Measurements from ENCODE around the gene FGD6.

DNA sequence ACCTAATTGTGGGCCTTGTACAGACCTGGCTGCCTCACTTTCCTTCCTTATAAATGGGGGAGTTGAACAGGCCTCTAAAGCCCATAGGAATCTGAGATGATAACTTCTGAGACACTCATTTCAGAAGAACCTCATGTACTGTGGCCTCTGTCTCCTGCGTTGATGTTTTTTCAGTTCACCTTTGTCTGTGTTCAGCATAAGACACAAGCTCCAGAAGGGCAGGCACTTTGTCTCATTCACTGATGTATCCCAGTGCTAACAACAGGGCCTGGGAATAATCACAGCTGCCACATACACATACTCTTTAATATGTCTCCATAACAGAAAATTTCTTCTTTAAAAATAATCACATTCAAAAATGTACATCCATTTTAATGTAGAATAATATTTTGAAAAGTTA, 3.3 kb downstream of the FGD6 start:
- no peak for TF ChIP-seq POLR2A (IDR thresholded peaks at IDR 0.05)
- TF ChIP-seq, protein P1, sequence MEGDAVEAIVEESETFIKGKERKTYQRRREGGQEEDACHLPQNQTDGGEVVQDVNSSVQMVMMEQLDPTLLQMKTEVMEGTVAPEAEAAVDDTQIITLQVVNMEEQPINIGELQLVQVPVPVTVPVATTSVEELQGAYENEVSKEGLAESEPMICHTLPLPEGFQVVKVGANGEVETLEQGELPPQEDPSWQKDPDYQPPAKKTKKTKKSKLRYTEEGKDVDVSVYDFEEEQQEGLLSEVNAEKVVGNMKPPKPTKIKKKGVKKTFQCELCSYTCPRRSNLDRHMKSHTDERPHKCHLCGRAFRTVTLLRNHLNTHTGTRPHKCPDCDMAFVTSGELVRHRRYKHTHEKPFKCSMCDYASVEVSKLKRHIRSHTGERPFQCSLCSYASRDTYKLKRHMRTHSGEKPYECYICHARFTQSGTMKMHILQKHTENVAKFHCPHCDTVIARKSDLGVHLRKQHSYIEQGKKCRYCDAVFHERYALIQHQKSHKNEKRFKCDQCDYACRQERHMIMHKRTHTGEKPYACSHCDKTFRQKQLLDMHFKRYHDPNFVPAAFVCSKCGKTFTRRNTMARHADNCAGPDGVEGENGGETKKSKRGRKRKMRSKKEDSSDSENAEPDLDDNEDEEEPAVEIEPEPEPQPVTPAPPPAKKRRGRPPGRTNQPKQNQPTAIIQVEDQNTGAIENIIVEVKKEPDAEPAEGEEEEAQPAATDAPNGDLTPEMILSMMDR (IDR thresholded peaks at IDR 0.05 in 4 of 5, conservative IDR thresholded peaks at IDR 0.05 in 1 of 5) = no peak

Data from gastrocnemius medialis (tissue), 4 donors.